Glomerular endothelial cell (primary cell): ENCODE results near the gene LPAR3. TPM values are rescaled to one million over a fixed set of nuclear protein-coding genes. Genes with fewer than 3 reads are reported as not detected.

Experiments used
- DNase-seq: peaks from one replicate; pipeline ENCODE4 v3.0.0-alpha.2; 2011; ENCODE audit warnings: low read depth, low spot score; ENCODE audit errors: extremely low read depth
- total RNA-seq: library from RNA; depleted of rRNA; stranded (reverse); fragments of >200 nt; gene quantifications from 2 replicates; pipeline ENCODE4 v1.2.3, GENCODE V29; 2015

The LPAR3 gene
- total RNA-seq, 1 donor from 2014 or later = 0.06 TPM

DNA sequence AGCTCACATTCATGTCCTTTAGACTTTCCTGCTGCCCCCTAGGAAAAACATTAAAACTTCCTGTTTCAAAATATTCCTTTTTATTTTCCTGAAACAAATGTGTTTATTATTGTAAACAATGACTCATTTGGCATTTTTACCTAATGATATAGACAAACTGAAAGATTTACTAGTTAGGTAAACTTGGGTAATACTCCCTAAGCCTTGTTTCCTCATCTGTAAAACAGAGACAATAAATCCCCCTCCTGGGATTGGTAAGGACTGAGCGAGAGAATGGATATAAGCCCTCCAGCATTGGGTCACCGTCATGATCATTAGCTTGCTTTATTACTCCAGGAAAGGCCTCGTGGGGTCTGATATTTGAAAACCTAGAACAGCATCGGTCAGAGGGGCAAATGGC is 59.8 kb downstream of the LPAR3 start:
- DNase-seq = no peak

DNA sequence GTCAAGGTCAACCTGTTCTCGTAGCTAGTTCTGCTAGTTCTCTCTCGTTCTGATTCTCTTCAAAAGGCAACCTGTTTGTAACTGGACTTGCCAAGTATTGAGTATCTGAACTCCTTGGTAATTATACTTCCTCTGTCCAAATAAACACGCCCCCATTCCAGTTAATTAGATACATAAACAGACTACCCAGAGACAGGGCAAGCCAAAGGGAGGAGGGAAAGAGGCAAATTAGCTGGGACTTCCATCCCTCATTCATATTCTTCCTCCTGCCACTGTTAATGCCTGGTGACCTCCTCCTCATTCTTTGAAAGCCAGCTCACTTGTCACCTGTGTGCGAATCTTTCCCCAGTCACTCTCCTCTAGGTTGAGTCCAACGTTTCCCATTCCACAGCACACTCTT is 62.9 kb downstream of the LPAR3 start:
- DNase-seq = no peak

DNA sequence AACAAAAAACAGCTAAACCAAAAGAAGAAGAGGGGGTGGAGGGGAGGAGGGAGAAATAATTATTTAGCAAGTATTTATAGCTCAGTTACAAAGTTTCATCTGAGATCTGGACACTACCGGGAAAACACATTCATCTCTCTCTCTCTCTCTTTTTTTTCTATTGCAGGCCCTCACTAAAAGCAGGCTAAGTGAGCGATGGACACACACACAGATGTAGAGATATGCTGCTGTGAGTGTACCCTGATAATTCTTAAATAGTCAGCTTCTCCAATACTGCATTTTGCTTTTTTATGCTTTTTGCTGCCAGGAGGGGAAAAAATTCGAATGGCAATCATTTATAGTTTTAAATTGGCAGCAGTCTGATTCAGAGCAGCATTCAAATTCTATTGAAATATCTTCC is 65.0 kb downstream of the LPAR3 start:
- no peak for DNase-seq

DNA sequence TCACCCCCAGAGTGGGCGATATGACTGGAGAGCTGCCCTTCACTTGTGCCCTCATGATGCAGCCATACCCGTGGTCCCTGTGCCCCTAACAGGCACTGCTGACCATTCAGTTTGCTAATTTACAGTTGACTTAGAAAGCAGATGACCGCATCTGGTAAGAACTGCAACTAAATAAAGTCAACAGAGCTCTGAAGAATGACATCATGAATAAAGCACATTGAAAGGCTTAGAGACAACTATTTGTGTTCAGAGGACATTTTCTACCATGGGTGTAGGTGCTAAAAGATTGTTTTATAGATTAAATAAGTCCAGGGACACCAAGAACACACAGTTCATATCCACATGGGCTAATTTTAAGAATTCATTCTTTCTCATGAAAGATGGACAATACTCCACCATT is 65.5 kb downstream of the LPAR3 start:
- DNase-seq = no peak

DNA sequence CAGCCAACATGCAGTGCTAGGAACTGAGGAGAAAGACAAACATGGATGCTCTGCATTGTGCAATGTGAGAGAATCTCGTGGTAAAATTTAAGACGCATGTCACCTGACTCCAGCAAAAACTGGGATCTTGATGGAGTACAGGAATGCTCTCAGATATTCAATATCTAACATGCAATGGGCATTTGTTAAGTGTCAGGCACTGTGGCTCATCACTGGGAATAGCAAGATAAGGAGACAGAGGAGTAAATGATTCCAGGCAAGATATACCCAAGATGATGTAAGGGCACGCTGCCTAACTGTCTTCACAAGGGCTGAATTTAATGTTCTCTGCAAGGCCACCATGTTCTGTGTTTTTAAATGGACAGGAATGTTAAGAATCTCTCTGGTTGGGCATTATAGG is 67.8 kb downstream of the LPAR3 start:
- DNase-seq = no peak

DNA sequence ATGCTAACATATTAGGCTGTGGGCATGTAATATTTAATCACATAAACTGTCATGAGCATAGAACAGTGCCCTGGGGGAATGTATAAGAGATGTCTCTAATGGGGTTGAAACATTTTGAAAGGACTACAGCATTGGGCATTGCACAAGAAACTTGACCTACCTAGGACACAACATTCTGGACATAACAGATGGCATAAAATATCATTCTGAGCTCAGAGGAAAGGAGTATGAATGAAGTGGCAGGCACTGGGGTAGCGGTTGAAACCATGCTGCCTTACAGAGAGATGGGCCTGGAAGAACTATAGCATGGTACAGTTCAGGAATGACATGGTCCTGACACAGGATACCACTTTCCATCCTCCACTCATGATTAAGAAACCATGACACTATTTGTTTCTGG is 69.0 kb downstream of the LPAR3 start:
- DNase-seq = no peak

DNA sequence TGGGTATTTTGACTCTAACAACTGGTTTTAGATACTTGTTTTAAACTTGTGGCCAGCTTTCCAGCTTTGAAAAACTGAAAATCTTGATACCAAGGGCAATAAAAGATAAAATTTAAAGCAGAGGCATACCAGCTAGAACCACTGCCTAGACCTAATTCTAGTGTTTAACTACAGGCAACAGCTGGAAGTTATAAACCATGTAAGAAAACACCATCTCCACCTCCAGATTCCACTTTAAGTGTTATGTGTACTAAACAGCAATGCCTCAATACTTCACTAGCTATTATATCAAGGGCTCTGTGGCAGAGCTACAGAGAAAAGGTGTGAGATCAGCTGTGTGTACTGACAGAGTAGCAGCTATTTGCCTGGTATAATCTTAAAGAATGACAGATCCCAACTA is 69.5 kb downstream of the LPAR3 start:
- no peak for DNase-seq

DNA sequence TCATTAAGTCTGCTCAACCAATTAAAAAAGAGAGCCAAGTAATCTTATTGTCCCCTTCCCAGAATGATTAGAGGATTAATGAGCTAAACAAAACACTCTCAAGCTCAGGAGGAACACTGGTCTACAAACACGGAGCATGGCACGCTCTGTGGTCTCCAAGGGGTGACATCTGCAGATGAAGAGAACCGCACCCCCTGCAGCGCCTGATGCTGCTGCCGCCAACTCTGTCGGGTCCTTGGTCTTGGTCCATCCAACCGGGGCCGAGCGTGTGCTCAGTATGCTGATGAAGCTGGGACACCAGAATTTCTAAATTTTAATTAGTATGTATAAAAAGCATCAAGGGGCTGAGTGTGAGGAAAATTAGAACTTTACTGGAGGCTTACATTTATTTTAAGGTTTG is 82.7 kb downstream of the LPAR3 start:
- DNase-seq = no peak

DNA sequence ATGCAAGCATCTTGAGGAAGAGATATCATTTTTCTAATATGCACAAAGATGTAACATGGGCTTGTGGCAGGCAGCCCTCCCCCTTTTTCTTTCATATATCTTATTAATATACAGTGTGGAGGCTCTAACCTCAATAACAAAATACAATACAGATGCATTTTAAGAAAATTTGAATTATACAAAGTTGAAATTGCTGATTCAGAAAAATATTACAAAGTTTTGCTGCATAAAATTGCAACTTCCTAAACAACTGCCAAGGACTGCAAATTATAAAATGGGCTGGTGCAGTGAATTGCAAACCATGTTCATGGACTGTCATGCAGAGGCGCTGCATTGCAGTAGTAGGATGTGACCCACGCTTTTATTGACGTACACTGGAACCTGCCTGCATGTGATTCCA is 84.0 kb downstream of the LPAR3 start:
- no peak for DNase-seq

DNA sequence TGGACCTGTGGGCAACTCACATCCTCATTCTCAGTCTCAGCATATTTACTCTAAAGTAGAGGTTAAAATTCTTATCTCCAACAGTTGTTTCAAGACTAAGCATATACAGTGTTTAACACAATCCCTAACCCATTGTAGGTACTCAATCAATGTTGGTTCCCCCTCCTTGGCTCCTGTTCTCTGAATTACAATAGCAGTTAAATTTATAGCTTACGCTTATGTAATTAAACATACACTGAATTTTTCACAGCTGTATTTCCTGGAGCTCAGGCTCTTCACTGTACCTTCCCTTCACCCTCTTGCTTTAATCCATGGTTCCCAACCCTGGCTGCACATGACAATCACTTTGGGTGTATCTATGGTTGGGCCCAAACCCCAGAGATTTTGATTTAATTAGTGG is 89.4 kb downstream of the LPAR3 start:
- DNase-seq = no peak

DNA sequence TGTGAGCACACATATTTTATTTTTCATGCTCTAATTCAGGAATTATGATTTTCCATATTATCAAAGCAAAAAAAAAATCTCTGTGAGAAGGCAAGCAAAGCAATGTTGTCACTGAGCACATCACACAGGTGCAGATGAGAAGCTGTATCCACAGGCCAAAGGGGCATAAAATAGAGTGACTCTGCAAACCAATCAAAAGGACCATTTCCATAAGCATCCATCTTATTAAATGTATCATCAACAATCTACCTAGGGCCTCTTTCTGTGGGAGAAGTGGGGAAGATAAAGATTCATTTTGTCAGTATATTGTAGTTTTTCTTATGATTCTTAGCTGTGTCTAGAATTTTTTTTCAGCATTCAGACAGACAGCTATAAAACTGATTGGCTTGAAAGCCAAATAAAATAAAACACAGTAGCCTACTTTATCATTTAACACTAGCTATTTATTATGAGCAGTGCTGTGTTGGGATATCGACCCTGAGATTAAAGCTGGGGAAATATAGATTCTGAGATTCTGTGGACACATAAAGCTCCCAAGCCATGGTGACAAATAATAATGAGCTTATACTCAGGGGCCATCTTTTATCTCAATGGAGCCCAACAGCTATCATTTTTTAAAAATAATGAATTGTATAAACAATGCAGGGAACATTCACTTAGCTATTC is 90.3 kb downstream of the LPAR3 start:
- DNase-seq = no peak

DNA sequence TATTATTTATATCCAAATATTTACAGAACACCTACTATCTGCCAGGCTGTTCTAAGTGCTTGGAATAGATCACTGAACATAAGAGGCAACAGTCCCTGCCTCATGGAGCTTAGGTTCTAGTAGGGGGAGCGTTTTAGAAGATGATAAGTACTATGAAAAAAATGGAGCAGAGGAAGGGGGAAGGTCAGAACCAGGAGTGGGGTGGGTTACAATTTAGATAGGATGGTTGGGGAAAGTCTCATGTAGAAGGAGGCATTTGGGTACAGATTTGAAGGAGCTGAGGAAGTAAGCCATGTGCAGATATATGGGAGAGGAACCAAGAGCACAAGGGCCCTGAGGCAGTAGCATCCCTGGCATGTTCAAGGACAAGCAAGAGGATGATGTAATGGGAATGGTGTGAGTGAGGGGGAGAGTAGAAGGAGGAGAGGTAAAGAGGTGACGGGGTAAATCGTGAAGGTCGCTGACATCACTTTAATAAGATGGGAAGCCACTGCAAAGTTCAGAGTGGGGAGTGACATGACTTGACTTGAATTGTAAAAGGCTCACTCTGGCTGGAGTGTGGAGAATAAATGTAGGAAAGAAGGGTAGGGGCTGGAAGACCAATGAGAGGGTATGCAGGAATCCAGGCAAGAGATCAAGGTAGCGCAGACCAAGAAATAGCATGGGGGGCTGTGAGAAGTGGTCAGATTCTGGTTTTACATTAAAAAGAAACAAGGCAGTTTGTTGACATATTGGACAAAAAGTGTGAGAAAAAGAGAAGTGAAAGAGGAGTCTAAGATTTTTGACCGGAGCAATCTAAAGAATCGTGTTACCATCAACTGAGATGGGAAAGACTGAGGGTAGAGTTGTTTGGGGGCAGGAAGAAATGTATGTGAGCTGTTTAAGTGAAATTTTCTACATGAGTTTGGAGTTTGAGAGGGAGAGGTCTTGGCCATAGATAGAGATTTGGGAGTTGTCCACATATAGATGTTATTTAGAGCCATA is 92.6 kb downstream of the LPAR3 start:
- no peak for DNase-seq

DNA sequence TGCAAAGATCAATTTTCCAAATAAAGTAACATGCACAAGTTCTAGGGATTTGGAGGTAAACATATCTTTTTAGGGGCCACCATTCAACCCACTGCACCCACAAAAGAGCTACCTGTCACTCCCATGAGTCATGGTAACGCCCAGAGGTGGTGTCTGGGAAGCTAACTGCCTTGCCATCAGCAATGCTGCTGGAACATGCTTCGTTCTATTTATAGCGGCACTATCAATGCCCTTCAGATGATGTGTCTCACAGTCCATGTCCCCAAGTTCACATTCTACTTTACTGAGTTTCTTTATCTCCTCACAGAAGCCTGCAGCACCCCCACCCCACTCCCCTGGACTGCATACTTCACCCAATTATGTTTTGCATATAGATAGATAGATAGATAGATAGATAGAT is 95.4 kb downstream of the LPAR3 start:
- DNase-seq = no peak

DNA sequence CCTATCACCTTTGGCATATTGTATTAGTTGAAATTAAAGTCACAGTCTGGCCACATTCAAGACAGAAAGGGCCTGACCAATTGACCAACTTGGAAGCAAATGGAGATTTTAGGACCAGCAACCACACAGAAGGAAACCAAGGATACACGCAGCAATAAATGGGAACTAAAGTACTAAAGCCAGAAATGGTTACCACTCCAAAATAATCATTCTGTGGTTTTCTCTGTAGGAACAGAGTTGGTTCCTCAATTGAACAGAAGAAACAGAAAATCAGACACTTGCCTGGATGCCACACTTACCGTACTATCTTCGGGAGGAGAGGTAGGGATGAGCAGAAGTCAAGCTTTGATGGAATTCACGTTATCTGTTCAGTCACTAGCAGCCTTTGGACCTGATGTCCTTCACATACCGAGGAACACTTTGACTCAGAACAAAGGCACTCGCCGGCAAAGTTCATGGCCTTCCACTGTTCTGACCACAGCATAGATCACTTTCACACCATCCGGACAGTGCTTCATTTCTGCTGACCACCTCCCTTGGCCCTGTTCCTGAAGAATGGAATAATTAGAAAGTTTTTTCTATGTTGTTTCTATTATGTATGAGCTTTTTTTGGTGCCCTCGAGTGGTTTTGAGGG is 96.9 kb downstream of the LPAR3 start:
- no peak for DNase-seq

DNA sequence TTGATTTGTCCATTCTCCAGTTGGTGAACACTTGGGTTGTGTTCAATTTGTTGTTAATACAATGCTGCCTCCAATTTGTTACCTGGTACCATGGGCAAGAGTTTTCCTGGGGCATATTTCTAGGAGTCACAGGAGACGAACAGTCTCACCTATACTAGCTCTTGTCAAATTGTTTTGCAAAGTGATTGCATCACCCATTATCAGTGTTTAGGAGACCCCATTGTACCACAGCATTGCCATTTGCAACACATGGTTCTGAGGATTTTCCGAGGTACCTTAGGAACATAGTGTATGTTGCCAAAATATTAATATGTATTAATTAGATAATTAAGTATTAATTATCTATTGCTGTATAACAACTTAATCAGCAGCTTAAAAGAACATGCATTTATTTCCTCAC is 97.8 kb downstream of the LPAR3 start:
- no peak for DNase-seq

DNA sequence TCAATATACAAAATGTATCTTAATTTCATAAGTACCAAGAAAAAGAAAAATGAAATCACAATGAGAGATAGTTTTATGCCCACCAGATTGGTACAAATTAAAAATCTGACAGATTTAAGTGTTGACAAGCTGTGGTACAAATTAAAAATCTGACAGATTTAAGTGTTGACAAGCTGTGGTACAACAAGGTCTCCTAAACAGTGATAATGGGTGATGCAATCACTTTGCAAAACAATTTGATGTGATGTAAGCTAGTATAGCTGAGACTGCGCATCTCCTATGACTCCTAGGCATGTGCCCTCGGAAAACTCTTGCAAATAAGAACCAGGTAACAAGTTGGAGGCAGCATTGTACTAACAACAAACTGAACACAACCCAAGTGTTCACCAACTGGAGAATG is 100.6 kb downstream of the LPAR3 start:
- DNase-seq = no peak

DNA sequence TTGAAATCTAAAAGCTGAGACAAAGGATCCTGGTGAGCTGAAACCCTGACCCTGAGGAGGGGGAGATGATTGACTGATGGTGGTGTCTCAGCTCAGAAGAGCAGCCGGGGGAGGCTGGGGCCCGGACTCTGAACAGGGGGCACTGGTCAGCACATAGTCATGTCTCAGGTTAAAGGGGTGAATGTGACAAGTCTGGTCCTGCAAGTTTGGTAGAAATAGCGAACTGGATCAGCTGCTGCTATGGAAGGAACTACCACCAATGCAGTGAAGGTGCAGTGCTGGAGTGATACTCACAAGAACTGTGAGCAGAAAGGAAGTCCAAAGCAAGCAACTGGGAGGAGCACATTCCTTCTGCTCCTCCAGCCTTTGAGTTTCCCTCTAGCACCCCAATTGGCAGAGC is 104.0 kb downstream of the LPAR3 start:
- no peak for DNase-seq

DNA sequence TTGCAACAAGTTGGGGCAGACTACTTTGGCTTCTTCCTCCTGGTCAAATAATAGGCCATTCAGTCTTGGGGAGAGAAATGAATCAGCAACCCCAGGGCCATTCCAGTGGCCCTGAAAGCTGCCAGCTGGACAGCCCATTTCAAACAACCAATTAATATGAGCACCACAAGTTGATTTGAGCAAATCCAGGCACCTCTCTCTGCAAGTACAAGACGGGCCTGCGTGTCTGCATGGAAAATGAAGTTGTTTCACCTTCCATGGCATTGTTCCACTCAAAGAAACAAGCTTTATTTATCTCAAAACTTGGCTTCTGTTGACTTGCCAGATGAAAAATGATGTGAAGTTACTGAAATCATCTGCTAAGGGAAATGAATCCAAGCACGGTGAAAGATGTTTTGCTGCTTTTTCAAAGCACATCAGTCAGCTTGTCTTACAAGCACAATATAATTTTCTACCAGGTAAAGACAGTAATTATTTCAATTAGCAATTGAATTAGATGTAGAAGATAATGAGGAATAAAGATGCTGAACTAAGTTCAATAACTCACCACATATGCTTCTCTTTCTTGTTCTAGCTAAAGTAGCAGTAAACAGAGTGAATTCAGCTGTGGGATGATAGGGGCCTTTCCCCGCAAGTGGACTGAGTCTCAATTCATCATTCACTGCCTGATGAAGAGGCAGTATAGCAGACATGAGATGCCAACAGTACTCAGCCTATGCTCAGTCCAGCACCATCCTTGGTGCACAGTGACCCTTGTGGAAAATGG is 107.6 kb downstream of the LPAR3 start:
- DNase-seq = no peak

DNA sequence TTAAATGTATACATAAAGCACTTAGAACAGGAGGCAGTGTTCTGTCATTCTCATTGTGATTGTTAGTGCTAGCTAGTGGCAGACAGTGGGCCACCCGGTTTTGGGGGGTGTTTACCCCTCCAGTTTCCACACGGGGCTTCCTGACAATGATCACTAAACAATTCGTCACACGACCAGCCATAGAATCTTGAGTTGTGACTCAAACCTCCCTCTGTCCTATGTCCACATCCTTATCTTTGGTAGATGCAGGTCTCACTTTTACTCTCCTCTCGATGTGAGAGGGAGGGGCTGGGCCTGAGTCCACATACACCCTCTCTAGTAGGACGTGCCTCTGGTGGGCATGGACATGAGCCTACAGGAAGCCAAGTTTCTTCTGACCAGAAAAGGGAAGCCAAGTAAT is 110.1 kb downstream of the LPAR3 start:
- DNase-seq = no peak

DNA sequence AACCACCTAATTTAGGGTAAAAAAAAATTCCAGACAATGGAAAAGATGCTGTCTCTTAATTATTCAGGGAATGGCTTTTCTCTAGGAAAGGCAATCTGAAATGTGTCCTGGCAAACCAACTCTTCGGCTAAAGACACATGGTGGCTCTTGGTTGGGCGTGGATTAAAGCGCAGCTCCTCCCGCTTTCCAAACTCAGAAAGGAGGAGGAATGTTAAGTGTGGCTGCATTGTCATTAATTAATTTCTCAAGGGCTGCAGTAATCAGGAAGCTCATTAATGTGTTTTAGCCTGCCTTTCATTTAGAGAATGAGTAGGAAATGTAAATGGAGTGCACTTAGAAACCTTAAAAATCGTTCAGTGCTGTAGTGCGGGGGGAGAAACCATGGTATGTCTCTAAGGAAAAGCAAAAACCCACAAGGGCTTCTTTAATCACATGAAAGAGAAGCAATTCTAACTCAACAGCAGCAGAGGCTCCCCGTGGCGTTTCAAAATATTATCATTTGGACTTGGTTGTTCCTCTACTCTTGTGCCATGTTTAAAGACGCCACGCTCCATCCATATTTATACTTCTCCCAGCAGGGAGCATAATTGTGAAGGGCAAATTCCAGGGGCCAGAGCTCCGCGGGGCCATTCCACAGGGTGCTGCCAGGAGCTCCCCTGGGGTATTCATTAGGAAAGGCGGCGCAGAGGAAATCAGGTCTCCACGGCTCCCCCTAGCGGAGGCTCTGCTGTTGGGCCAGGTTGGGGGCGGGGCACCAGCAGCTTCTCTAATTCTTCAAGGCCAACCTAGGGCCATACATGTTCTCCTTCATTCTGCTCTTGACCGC is 110.8 kb downstream of the LPAR3 start:
- DNase-seq = no peak
